ENCODE measurements around the gene PPP2R2C.

DNA sequence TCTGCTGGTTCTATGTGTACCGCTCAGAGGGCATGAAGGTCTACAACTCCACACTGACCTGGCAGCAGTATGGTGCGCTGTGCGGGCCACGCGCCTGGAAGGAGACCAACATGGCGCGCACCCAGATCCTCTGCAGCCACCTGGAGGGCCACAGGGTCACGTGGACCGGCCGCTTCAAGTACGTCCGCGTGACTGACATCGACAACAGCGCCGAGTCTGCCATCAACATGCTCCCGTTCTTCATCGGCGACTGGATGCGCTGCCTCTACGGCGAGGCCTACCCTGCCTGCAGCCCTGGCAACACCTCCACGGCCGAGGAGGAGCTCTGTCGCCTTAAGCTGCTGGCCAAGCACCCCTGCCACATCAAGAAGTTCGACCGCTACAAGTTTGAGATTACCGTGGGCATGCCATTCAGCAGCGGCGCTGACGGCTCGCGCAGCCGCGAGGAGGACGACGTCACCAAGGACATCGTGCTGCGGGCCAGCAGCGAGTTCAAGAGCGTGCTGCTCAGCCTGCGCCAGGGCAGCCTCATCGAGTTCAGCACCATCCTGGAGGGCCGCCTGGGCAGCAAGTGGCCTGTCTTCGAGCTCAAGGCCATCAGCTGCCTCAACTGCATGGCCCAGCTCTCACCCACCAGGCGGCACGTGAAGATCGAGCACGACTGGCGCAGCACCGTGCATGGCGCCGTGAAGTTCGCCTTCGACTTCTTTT is 170.5 kb downstream of the PPP2R2C start:
- TF ChIP-seq, protein P1, sequence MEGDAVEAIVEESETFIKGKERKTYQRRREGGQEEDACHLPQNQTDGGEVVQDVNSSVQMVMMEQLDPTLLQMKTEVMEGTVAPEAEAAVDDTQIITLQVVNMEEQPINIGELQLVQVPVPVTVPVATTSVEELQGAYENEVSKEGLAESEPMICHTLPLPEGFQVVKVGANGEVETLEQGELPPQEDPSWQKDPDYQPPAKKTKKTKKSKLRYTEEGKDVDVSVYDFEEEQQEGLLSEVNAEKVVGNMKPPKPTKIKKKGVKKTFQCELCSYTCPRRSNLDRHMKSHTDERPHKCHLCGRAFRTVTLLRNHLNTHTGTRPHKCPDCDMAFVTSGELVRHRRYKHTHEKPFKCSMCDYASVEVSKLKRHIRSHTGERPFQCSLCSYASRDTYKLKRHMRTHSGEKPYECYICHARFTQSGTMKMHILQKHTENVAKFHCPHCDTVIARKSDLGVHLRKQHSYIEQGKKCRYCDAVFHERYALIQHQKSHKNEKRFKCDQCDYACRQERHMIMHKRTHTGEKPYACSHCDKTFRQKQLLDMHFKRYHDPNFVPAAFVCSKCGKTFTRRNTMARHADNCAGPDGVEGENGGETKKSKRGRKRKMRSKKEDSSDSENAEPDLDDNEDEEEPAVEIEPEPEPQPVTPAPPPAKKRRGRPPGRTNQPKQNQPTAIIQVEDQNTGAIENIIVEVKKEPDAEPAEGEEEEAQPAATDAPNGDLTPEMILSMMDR (IDR thresholded peaks at IDR 0.05) = no peak
- no peak for TF ChIP-seq POLR2A (IDR thresholded peaks at IDR 0.05)

Data from right lobe of liver (tissue), 4 donors.